ENCODE measurements around the gene ERMAP. TPM values are rescaled to one million over a fixed set of nuclear protein-coding genes. Genes with fewer than 3 reads are reported as not detected.

The ERMAP gene
- total and polyA plus RNA-seq, 9 of the 15 experiments (the other 6 are each of a cell fraction or from before 2014, with no cell fraction given), result 8.0 to 31.4 (median 22.5) TPM

- TF ChIP-seq TRIM25 (IDR thresholded peaks at IDR 0.05; ENCODE audit: borderline replicate concordance) (no peak), MCM7 (IDR thresholded peaks at IDR 0.05) (no peak), BHLHE40 (IDR thresholded peaks at IDR 0.05; ENCODE audit: low read length) (no peak), RHOXF2B (CRISPR knock-in tag; conservative IDR thresholded peaks at IDR 0.05) (no peak), TRIM24 (IDR thresholded peaks at IDR 0.05) (peak; percentile 34 to 70; a peak in 3 of 4 replicates), IRF2 (CRISPR knock-in tag; IDR thresholded peaks at IDR 0.05) (no peak), PML (IDR thresholded peaks at IDR 0.05; ENCODE audit: low read length) (no peak), ZNF79 (CRISPR knock-in tag; IDR thresholded peaks at IDR 0.05; ENCODE audit: low read depth) (no peak), TCF7L2 (IDR thresholded peaks at IDR 0.05; ENCODE audit: low read depth, low read length) (no peak), MAFK (IDR thresholded peaks at IDR 0.05; ENCODE audit: low read length) (no peak), SOX6 (IDR thresholded peaks at IDR 0.05) (peak; percentile 86), NCOR1 (IDR thresholded peaks at IDR 0.05) (peak; percentile 46; the same call in 1 of the 2 replicates), SMC3 (conservative IDR thresholded peaks at IDR 0.05; ENCODE audit: insufficient read depth, low read depth, low read length) (no peak), ZNF717 (CRISPR knock-in tag; IDR thresholded peaks at IDR 0.05) (no peak), BRCA1 (IDR thresholded peaks at IDR 0.05) (no peak), BRCA1 (CRISPR knock-in tag; IDR thresholded peaks at IDR 0.05) (no peak), HLTF (IDR thresholded peaks at IDR 0.05) (no peak), DNMT1 (IDR thresholded peaks at IDR 0.05) (no peak), MTA2 (IDR thresholded peaks at IDR 0.05; ENCODE audit: low read depth) (0 out of 2 replicates have a peak, but pooled peaks have one; percentile 32), BCLAF1 (IDR thresholded peaks at IDR 0.05; ENCODE audit: borderline replicate concordance in 1 of 2, control insufficient read depth in 1 of 2, low read depth in 2 of 2, low read length in 1 of 2) (no peak), SMARCA5 (IDR thresholded peaks at IDR 0.05) (no peak), HNRNPLL (IDR thresholded peaks at IDR 0.05; ENCODE audit: low read depth, low read length, poor library complexity, severe bottlenecking) (no peak), ZNF184 (CRISPR knock-in tag; IDR thresholded peaks at IDR 0.05) (no peak), SMARCA4 (IDR thresholded peaks at IDR 0.05) (peak; percentile 64; the same call in 1 of the 2 replicates), PRPF4 (IDR thresholded peaks at IDR 0.05; ENCODE audit: insufficient read depth, low read depth, low read length, poor library complexity, severe bottlenecking) (no peak)
- TF ChIP-seq, protein P1, sequence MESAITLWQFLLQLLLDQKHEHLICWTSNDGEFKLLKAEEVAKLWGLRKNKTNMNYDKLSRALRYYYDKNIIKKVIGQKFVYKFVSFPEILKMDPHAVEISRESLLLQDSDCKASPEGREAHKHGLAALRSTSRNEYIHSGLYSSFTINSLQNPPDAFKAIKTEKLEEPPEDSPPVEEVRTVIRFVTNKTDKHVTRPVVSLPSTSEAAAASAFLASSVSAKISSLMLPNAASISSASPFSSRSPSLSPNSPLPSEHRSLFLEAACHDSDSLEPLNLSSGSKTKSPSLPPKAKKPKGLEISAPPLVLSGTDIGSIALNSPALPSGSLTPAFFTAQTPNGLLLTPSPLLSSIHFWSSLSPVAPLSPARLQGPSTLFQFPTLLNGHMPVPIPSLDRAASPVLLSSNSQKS (CRISPR knock-in tag; IDR thresholded peaks at IDR 0.05), result no peak
- TF ChIP-seq, protein P2, sequence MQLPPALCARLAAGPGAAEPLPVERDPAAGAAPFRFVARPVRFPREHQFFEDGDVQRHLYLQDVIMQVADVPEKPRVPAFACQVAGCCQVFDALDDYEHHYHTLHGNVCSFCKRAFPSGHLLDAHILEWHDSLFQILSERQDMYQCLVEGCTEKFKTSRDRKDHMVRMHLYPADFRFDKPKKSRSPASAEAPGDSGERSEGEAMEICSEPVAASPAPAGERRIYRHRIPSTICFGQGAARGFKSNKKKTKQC (CRISPR knock-in tag; IDR thresholded peaks at IDR 0.05), result no peak
Observed at GRCh38 chr1:42873670-42874069, 56.7 kb downstream of the ERMAP start (continued).

Data from K562 (cell line).